Umbilical cord (tissue), 2 donors: Measurements from ENCODE around the gene CYP26B1. TPM values are rescaled to one million over a fixed set of nuclear protein-coding genes. Genes with fewer than 3 reads are reported as not detected.

Experiments used
- DNase-seq: peaks from one replicate; pipeline ENCODE4 v3.0.0-alpha.2; 2015; ENCODE audit warnings: low spot score
- total RNA-seq: library from RNA; depleted of rRNA; stranded (reverse); fragments of >200 nt; gene quantifications from one replicate; pipeline ENCODE4 v1.2.3, GENCODE V29; 2014; ENCODE audit warnings: low replicate concordance; ENCODE audit not compliant: insufficient read depth

Gene CYP26B1
- total RNA-seq = 0.48 TPM

GRCh38 chr2:72147303-72147971 is at the start of gene CYP26B1:
TSS of gene CYP26B1 (minus strand) at chr2:72147862. CDS start at chr2:72147834, 28 bp downstream.
- DNase-seq = no peak

GRCh38 chr2:72193723-72194122 is 46.1 kb upstream of the CYP26B1 start:
- no peak for DNase-seq

GRCh38 chr2:72191441-72191840 is 43.8 kb upstream of the CYP26B1 start:
- DNase-seq = no peak

- peak; percentile 11 for DNase-seq
Measured at GRCh38 chr2:72185206-72185605, 37.5 kb upstream of the CYP26B1 start.

GRCh38 chr2:72183466-72183865 is 35.8 kb upstream of the CYP26B1 start:
- DNase-seq = no peak

GRCh38 chr2:72183016-72183415 is 35.4 kb upstream of the CYP26B1 start:
- DNase-seq = no peak

GRCh38 chr2:72182547-72182946 is 34.9 kb upstream of the CYP26B1 start:
- no peak for DNase-seq

- no peak for DNase-seq
Measured at GRCh38 chr2:72181616-72182015, 34.0 kb upstream of the CYP26B1 start.

- no peak for DNase-seq
Measured at GRCh38 chr2:72180351-72180750, 32.7 kb upstream of the CYP26B1 start.

GRCh38 chr2:72178551-72178950 is 30.9 kb upstream of the CYP26B1 start:
- no peak for DNase-seq

GRCh38 chr2:72176281-72176680 is 28.6 kb upstream of the CYP26B1 start:
- no peak for DNase-seq

GRCh38 chr2:72175636-72176035 is 28.0 kb upstream of the CYP26B1 start:
- DNase-seq = no peak

GRCh38 chr2:72173640-72174321 is 26.1 kb upstream of the CYP26B1 start:
- DNase-seq = no peak

GRCh38 chr2:72172478-72172877 is 24.8 kb upstream of the CYP26B1 start:
- DNase-seq = no peak

GRCh38 chr2:72166279-72166678 is 18.6 kb upstream of the CYP26B1 start:
- no peak for DNase-seq

- DNase-seq = no peak
Measured at GRCh38 chr2:72165792-72166191, 18.1 kb upstream of the CYP26B1 start.

- no peak for DNase-seq
Measured at GRCh38 chr2:72162574-72162973, 14.9 kb upstream of the CYP26B1 start.

GRCh38 chr2:72159211-72159993 is 11.7 kb upstream of the CYP26B1 start:
- DNase-seq = no peak

GRCh38 chr2:72157871-72158771 is 10.5 kb upstream of the CYP26B1 start:
- no peak for DNase-seq

- no peak for DNase-seq
Measured at GRCh38 chr2:72156872-72157271, 9.2 kb upstream of the CYP26B1 start.

GRCh38 chr2:72155737-72156136 is 8.1 kb upstream of the CYP26B1 start:
- DNase-seq = no peak
